Cardiac fibroblast (primary cell): Measurements from ENCODE around the gene SNORC.

Experiments used
- DNase-seq, 2 donors: peaks; one replicate each; pipeline versions ENCODE4 v3.0.0 to v3.0.0-alpha.2; 2010; ENCODE audit warnings: low read depth in 2 of 2
- H3K4me3 ChIP-seq, 2 donors: replicated peaks in 1 of 2; 1 replicate in 1 of 2; 2 replicates in 1 of 2; pipeline ENCODE4 v1.5.1; 2011; ENCODE audit warnings: low read depth in 2 of 2, low read length in 2 of 2, mild to moderate bottlenecking in 2 of 2, moderate library complexity in 1 of 2
- CTCF ChIP-seq: IDR thresholded peaks from one replicate; pipeline ENCODE4 v1.5.1; 2011; ENCODE audit warnings: low read depth, mild to moderate bottlenecking, low read length, inconsistent platforms

Gene SNORC

GRCh38 chr2:232870018-232870765, at the start of gene SNORC:
Gene SNORC, plus strand, starts transcription at chr2:232870264. Its CDS starts 78 bp downstream, at chr2:232870342.
- H3K4me3 ChIP-seq, result no peak within 1 kb of the TSS
- DNase-seq, result no peak
- no peak for TF ChIP-seq CTCF

- H3K4me3 ChIP-seq, result no peak overlapping the region
- no peak for TF ChIP-seq CTCF
- DNase-seq, result no peak
These were observed 40.1 kb upstream of the SNORC start for GRCh38 chr2:232829988-232830387.

GRCh38 chr2:232831496-232831895, 38.6 kb upstream of the SNORC start:
- no peak for DNase-seq
- H3K4me3 ChIP-seq, result no peak overlapping the region
- TF ChIP-seq CTCF, result no peak

GRCh38 chr2:232833830-232834229, 36.2 kb upstream of the SNORC start:
- TF ChIP-seq CTCF, result no peak
- H3K4me3 ChIP-seq, result no peak overlapping the region
- DNase-seq, result peak in 1 of 2 donors; percentile 13

GRCh38 chr2:232835687-232836208, 34.3 kb upstream of the SNORC start:
- TF ChIP-seq CTCF, result no peak
- H3K4me3 ChIP-seq, result no peak overlapping the region
- DNase-seq, result no peak

GRCh38 chr2:232836934-232837333, 33.1 kb upstream of the SNORC start:
- DNase-seq, result no peak
- TF ChIP-seq CTCF, result no peak
- H3K4me3 ChIP-seq, result no peak overlapping the region
